Smooth muscle cell (in vitro differentiated cells): ENCODE measurements around the gene COL5A2. TPM values are rescaled to one million over a fixed set of nuclear protein-coding genes. Genes with fewer than 3 reads are reported as not detected.

Experiments used
- DNase-seq: peaks from one replicate; lab custom pipeline; 2025; ENCODE audit not compliant: unreplicated experiment; lab: John Stamatoyannopoulos, UW
- H2AFZ ChIP-seq: fragments of 200-600 bp; sonication (generic); 2 replicates; pipeline ENCODE4 v1.6.0; 2016; ENCODE audit warnings: antibody characterized with exemption, low read depth, mild to moderate bottlenecking
- H3F3A ChIP-seq: fragments of 200-600 bp; sonication (generic); 2 replicates; pipeline ENCODE4 v1.6.0; 2017; ENCODE audit warnings: antibody characterized with exemption, low read depth
- H3K27ac ChIP-seq: fragments of 200-600 bp; sonication (generic); 2 replicates; pipeline ENCODE4 v1.5.1; 2016; ENCODE audit warnings: low read depth, mild to moderate bottlenecking
- H3K27me3 ChIP-seq: fragments of 200-600 bp; sonication (generic); 2 replicates; pipeline ENCODE4 v1.6.1; 2016; ENCODE audit warnings: low read depth, mild to moderate bottlenecking
- H3K36me3 ChIP-seq: fragments of 200-600 bp; sonication (generic); 2 replicates; pipeline ENCODE4 v1.5.1; 2016; ENCODE audit warnings: low read depth
- H3K4me1 ChIP-seq: fragments of 200-600 bp; sonication (generic); 2 replicates; pipeline ENCODE4 v1.5.1; 2016; ENCODE audit warnings: low read depth
- H3K4me2 ChIP-seq: fragments of 200-600 bp; sonication (generic); 2 replicates; pipeline ENCODE4 v1.6.0; 2016; ENCODE audit warnings: mild to moderate bottlenecking
- H3K4me3 ChIP-seq: fragments of 200-600 bp; sonication (generic); 2 replicates; pipeline ENCODE4 v1.5.1; 2016; ENCODE audit warnings: mild to moderate bottlenecking
- H3K79me2 ChIP-seq: fragments of 200-600 bp; sonication (generic); 2 replicates; pipeline ENCODE4 v1.6.0; 2016; ENCODE audit warnings: low read depth, mild to moderate bottlenecking
- H3K9ac ChIP-seq: fragments of 200-600 bp; sonication (generic); 2 replicates; pipeline ENCODE4 v1.6.0; 2016; ENCODE audit warnings: low read depth
- H3K9me3 ChIP-seq: fragments of 200-600 bp; sonication (generic); replicated peaks from 2 replicates; pipeline ENCODE4 v1.5.1; 2016; ENCODE audit warnings: low read depth
- H4K20me1 ChIP-seq: fragments of 200-600 bp; sonication (generic); 2 replicates; pipeline ENCODE4 v1.6.0; 2016; ENCODE audit warnings: low read depth
- WGBS: methylation state at CpG from one replicate; pipeline ENCODE4 v1.1.7; 2016; ENCODE audit warnings: low lambda C conversion rate; 5-methylcytosine and 5-hydroxymethylcytosine counted together
- polyA plus RNA-seq: library from polyadenylated mRNA; unstranded; fragments of >200 nt; fragmentation: Nextera tagmentation; extraction: Ambion mirVana; gene quantifications from 2 replicates; pipeline ENCODE4 v1.2.1, GENCODE V29; 2016
- total RNA-seq: library from RNA; depleted of rRNA; stranded (reverse); fragments of >200 nt; gene quantifications from 2 replicates; pipeline ENCODE4 v1.2.3, GENCODE V29; 2014
- TF ChIP-seq, protein P1 (sequence below): fragments of 200-600 bp; sonication (generic); IDR thresholded peaks from 2 replicates; pipeline ENCODE4 v1.5.1; 2017; ENCODE audit warnings: borderline replicate concordance, mild to moderate bottlenecking, antibody characterized with exemption; ENCODE audit not compliant: insufficient read depth, poor library complexity, severe bottlenecking

The COL5A2 gene
- total and polyA plus RNA-seq, 2 experiments from 2014 or later, result 364 to 697 TPM

DNA sequence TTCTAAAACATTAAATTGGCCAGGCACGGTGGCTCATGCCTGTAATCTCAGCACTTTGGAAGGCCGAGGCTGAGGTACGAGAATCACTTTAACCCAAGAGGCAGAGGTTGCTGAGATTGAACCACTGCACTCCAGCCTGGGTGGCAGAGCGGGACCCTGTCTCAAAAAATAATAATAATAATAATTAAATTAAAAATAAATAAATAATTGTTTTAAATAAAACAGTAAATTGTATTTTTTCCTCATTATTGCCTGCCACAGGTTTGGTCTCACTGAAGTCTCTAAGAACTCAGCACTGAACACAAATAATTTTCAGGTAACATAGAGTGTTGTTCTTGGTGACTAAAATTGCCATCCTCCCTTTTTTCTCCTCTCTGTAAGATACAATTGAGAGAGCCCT lies 19.8 kb downstream of the COL5A2 start:
- H3K9ac ChIP-seq, result no peak overlapping the region
- no peaks in the 10 kb centered on the region for H3K36me3 ChIP-seq
- H2AFZ ChIP-seq, result no peak overlapping the region
- peak overlapping the region; percentile 38 for H3K4me2 ChIP-seq
- no peaks in the 10 kb centered on the region for H3K9me3 ChIP-seq
- H4K20me1 ChIP-seq, result peaks cover 97% of the 10 kb centered on the region
- peaks cover 100% of the 10 kb centered on the region for H3K79me2 ChIP-seq
- TF ChIP-seq, protein P1, sequence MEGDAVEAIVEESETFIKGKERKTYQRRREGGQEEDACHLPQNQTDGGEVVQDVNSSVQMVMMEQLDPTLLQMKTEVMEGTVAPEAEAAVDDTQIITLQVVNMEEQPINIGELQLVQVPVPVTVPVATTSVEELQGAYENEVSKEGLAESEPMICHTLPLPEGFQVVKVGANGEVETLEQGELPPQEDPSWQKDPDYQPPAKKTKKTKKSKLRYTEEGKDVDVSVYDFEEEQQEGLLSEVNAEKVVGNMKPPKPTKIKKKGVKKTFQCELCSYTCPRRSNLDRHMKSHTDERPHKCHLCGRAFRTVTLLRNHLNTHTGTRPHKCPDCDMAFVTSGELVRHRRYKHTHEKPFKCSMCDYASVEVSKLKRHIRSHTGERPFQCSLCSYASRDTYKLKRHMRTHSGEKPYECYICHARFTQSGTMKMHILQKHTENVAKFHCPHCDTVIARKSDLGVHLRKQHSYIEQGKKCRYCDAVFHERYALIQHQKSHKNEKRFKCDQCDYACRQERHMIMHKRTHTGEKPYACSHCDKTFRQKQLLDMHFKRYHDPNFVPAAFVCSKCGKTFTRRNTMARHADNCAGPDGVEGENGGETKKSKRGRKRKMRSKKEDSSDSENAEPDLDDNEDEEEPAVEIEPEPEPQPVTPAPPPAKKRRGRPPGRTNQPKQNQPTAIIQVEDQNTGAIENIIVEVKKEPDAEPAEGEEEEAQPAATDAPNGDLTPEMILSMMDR, result no peak
- peaks cover 33% of the 10 kb centered on the region for H3K4me1 ChIP-seq
- no peak for DNase-seq
- peaks cover 12% of the 10 kb centered on the region for H3F3A ChIP-seq
- no peak overlapping the region for H3K4me3 ChIP-seq
- peak overlapping the region; percentile 61 for H3K27ac ChIP-seq
- 76% methylated on average over 4 of the region's 4 CpGs for WGBS
- no peaks in the 10 kb centered on the region for H3K27me3 ChIP-seq

DNA sequence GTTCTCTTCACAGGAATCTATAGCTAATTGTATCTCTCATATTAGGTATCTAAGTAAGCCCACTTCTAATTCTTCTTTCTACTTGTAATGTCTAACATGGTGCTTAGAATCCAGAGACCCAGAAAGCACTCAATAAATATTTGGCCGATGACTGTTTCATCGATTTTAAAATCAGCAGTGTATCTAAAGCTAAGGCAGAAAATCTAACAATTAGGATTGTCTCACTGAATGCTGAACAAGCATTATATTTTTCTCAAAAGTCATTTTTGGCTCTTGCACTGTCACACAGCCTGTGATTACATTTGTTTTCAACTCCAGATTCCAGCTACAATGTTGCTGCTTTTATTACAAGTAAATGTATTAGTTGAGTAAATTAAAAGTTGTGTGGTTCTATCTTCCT lies 20.3 kb downstream of the COL5A2 start:
- TF ChIP-seq, protein P1, result no peak
- H3K27ac ChIP-seq, result peak overlapping the region; percentile 61
- peak overlapping the region; percentile 54 for H3K4me2 ChIP-seq
- WGBS, result 92% methylated on average over 2 of the region's 2 CpGs
- peaks cover 12% of the 10 kb centered on the region for H3F3A ChIP-seq
- H3K4me1 ChIP-seq, result peaks cover 29% of the 10 kb centered on the region
- H4K20me1 ChIP-seq, result peaks cover 97% of the 10 kb centered on the region
- no peaks in the 10 kb centered on the region for H3K9me3 ChIP-seq
- no peaks in the 10 kb centered on the region for H3K36me3 ChIP-seq
- no peak overlapping the region for H3K4me3 ChIP-seq
- no peak overlapping the region for H3K9ac ChIP-seq
- no peak overlapping the region for H2AFZ ChIP-seq
- DNase-seq, result no peak
- H3K27me3 ChIP-seq, result no peaks in the 10 kb centered on the region
- peaks cover 100% of the 10 kb centered on the region for H3K79me2 ChIP-seq

DNA sequence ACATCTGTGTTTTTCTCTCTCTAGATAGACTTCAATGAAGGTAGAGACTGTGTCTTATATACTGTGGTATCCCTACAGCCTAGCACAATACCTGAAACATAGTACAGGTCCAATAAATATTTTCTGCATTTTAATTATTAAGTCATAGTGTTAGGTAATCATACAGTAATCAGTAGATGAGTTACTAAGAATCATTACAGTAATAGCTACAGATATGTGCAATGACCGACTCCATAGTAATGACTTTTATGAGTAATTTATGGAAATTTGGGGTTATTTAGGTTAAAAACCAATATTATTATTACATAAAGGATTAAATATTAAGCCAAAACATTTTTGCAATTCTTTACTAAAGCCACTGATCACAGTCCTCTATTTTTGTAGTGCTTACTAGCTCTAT lies 21.6 kb downstream of the COL5A2 start:
- Histone ChIP-seq H3K4me3 (no peak overlapping the region), H3F3A (peaks cover 2% of the 10 kb centered on the region), H3K27ac (peak overlapping the region; percentile 61), H4K20me1 (peaks cover 97% of the 10 kb centered on the region), H3K9ac (no peak overlapping the region), H3K27me3 (no peaks in the 10 kb centered on the region), H3K4me2 (peak overlapping the region; percentile 54), H3K79me2 (peaks cover 100% of the 10 kb centered on the region), H3K36me3 (no peaks in the 10 kb centered on the region), H3K4me1 (peaks cover 16% of the 10 kb centered on the region), H2AFZ (no peak overlapping the region), H3K9me3 (no peaks in the 10 kb centered on the region)
- DNase-seq, result no peak
- 63% methylated on average over 1 of the region's 1 CpG for WGBS
- TF ChIP-seq, protein P1, result no peak

DNA sequence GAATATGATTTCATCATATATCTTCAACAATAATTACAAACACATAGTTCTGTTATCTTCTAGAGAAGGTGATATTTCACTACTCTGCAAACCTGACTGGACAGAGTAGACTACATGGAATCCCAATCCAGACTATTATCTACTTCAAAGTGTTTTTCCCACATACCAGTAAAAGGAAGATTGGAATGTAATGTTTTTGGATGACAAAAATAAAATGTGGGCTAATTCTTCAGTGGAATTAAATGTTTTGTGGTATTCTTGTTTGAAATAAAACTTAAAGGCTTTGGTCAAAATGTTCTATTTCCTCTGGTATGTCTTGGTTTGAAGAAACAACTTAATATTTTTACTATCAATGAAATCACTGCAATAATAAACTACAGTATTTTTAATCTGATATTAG lies 22.1 kb downstream of the COL5A2 start:
- no peaks in the 10 kb centered on the region for H3F3A ChIP-seq
- TF ChIP-seq, protein P1, result no peak
- DNase-seq, result no peak
- no peaks in the 10 kb centered on the region for H3K9me3 ChIP-seq
- no peaks in the 10 kb centered on the region for H3K36me3 ChIP-seq
- H3K27ac ChIP-seq, result peak overlapping the region; percentile 61
- H4K20me1 ChIP-seq, result peaks cover 95% of the 10 kb centered on the region
- H3K79me2 ChIP-seq, result peaks cover 100% of the 10 kb centered on the region
- peak overlapping the region; percentile 54 for H3K4me2 ChIP-seq
- no peak overlapping the region for H2AFZ ChIP-seq
- H3K4me1 ChIP-seq, result peaks cover 12% of the 10 kb centered on the region
- H3K9ac ChIP-seq, result no peak overlapping the region
- no peak overlapping the region for H3K4me3 ChIP-seq
- H3K27me3 ChIP-seq, result no peaks in the 10 kb centered on the region
